Endothelial cell of umbilical vein (primary cell): ENCODE data around the gene REP15. TPM values are rescaled to one million over a fixed set of nuclear protein-coding genes. Genes with fewer than 3 reads are reported as not detected.

ENCODE experiments used
- BruUV-seq: library from RNA; stranded (reverse); fragments of 400-500 nt; replicated peaks from 2 replicates; lab custom pipeline; 2021; lab: Mats Ljungman, UMichigan
- CTCF ChIA-PET: fragments of 300-600, 350-600 bp; sonication (Branson Sonifier 250); formaldehyde crosslinking; loops from one replicate; lab custom pipeline; 2021; ENCODE audit warnings: antibody characterized with exemption, inconsistent platforms; lab: Charles Lee
- POLR2A ChIA-PET: fragments of 300-600, 350-600 bp; sonication (Branson Sonifier 250); formaldehyde crosslinking; loops from one replicate; lab custom pipeline; 2021; ENCODE audit warnings: antibody characterized with exemption, inconsistent platforms; lab: Charles Lee
- DNase-seq: peaks from one replicate; pipeline ENCODE4 v3.0.0-alpha.2; 2011; ENCODE audit warnings: low read depth, low spot score
- FAIRE-seq: peaks from 2 replicates; lab custom pipeline; 2011; peaks lifted over from hg19 to GRCh38; lab: Jason Lieb, UNC
- H2AFZ ChIP-seq: 2 replicates; pipeline ENCODE4 v1.6.0; 2012; ENCODE audit warnings: low read depth, low read length, control low read depth, inconsistent platforms
- H3K27ac ChIP-seq: 2 replicates; pipeline ENCODE4 v1.5.1; 2011; ENCODE audit warnings: low read depth, mild to moderate bottlenecking, control low read depth, low read length, moderate library complexity; ENCODE audit not compliant: insufficient read depth
- H3K27me3 ChIP-seq, 2 experiments: 2 replicates each; pipeline versions ENCODE4 v1.6.0 to v1.6.1; 2011; ENCODE audit warnings: low read length in 2 of 2, mixed read lengths in 1 of 2; ENCODE audit not compliant: control insufficient read depth in 2 of 2, insufficient read depth in 2 of 2
- H3K36me3 ChIP-seq, 2 experiments: 2 replicates in 1 of 2; 3 replicates in 1 of 2; pipeline ENCODE4 v1.5.1; 2011; ENCODE audit warnings: low read length in 2 of 2, mild to moderate bottlenecking in 1 of 2, moderate library complexity in 1 of 2; ENCODE audit not compliant: control insufficient read depth in 2 of 2, insufficient read depth in 2 of 2; ENCODE audit errors: extremely low read depth in 1 of 2
- H3K4me1 ChIP-seq: 3 replicates; pipeline ENCODE4 v1.5.1; 2011; ENCODE audit warnings: mild to moderate bottlenecking, low read length; ENCODE audit not compliant: control insufficient read depth, insufficient read depth; ENCODE audit errors: extremely low read depth
- H3K4me2 ChIP-seq: 2 replicates; pipeline ENCODE4 v1.6.1; 2011; ENCODE audit warnings: low read length, control low read depth, mixed read lengths; ENCODE audit not compliant: insufficient read depth
- H3K4me3 ChIP-seq, 3 experiments: fragments of 200-600 bp in 1 of 3; sonication (generic), shearing (Covaris generic) in 1 of 3; replicated peaks in 1 of 3; 2 replicates each; pipeline ENCODE4 v1.5.1; 2011 to 2016; ENCODE audit warnings: control low read depth in 3 of 3, low read length in 3 of 3, mild to moderate bottlenecking in 2 of 3, inconsistent platforms in 1 of 3, low read depth in 1 of 3, moderate library complexity in 1 of 3; ENCODE audit not compliant: insufficient read depth in 1 of 3
- H3K79me2 ChIP-seq: 2 replicates; pipeline ENCODE4 v1.6.0; 2012; ENCODE audit warnings: low read length, inconsistent platforms; ENCODE audit not compliant: control insufficient read depth, insufficient read depth
- H3K9ac ChIP-seq: replicated peaks from 2 replicates; pipeline ENCODE3; 2011; ENCODE audit warnings: low read length, control low read depth; ENCODE audit not compliant: insufficient read depth; ENCODE audit errors: extremely low read depth
- H3K9me1 ChIP-seq: replicated peaks from 3 replicates; pipeline ENCODE4 v1.6.0; 2011; ENCODE audit warnings: mild to moderate bottlenecking, low read length; ENCODE audit not compliant: control insufficient read depth, insufficient read depth; ENCODE audit errors: extremely low read depth
- H3K9me3 ChIP-seq: replicated peaks from 2 replicates; pipeline ENCODE4 v1.5.1; 2012; ENCODE audit warnings: low read length, inconsistent platforms; ENCODE audit not compliant: control insufficient read depth, insufficient read depth
- H4K20me1 ChIP-seq: replicated peaks from 2 replicates; pipeline ENCODE3; 2011; ENCODE audit warnings: mild to moderate bottlenecking, low read length; ENCODE audit not compliant: control insufficient read depth, insufficient read depth; ENCODE audit errors: extremely low read depth
- CTCF ChIP-seq, 2 donors: IDR thresholded peaks; 1 replicate in 1 of 2; 2 replicates in 1 of 2; pipeline ENCODE4 v1.5.1; 2011; ENCODE audit warnings: low read length in 2 of 2, mild to moderate bottlenecking in 2 of 2, moderate library complexity in 2 of 2, control low read depth in 1 of 2, inconsistent platforms in 1 of 2, low read depth in 1 of 2; ENCODE audit not compliant: insufficient read depth in 1 of 2; ENCODE audit errors: extremely low read depth in 1 of 2
- EZH2 ChIP-seq: IDR thresholded peaks from 2 replicates; pipeline ENCODE4 v1.6.1; 2012; ENCODE audit warnings: borderline replicate concordance, low read depth, mild to moderate bottlenecking, moderate library complexity, low read length, inconsistent platforms; ENCODE audit not compliant: severe bottlenecking
- FOS ChIP-seq: IDR thresholded peaks from 2 replicates; pipeline ENCODE4 v1.6.1; 2011; ENCODE audit warnings: mild to moderate bottlenecking, low read length, moderate library complexity, borderline replicate concordance; ENCODE audit not compliant: insufficient read depth
- GATA2 ChIP-seq: IDR thresholded peaks from 2 replicates; pipeline ENCODE4 v1.7.0; 2011; ENCODE audit warnings: low read depth, mild to moderate bottlenecking, moderate library complexity, mixed read lengths, low read length; ENCODE audit not compliant: insufficient read length, insufficient read depth
- JUN ChIP-seq: IDR thresholded peaks from 2 replicates; pipeline ENCODE4 v1.6.1; 2011; ENCODE audit warnings: borderline replicate concordance, low read depth; ENCODE audit not compliant: insufficient read length, insufficient read depth
- MYC ChIP-seq: IDR thresholded peaks from one replicate; pipeline ENCODE4 v1.6.1; 2011; ENCODE audit warnings: mild to moderate bottlenecking, low read depth, low read length
- POLR2A ChIP-seq: IDR thresholded peaks from 2 replicates; pipeline ENCODE4 v1.6.1; 2012; ENCODE audit warnings: low read depth, mild to moderate bottlenecking, control low read depth, low read length
- POLR2AphosphoS5 ChIP-seq: IDR thresholded peaks from 2 replicates; pipeline ENCODE4 v1.6.1; 2012; ENCODE audit warnings: low read depth, mild to moderate bottlenecking, control low read depth, low read length, moderate library complexity; ENCODE audit not compliant: insufficient read depth
- dilution Hi-C: fragments of 300-500 bp; cut with MboI; formaldehyde crosslinking; loops from one replicate; pipeline ENCODE4 v1.15.0; 2019; ENCODE audit warnings: low sequenced_read_pairs; ENCODE audit not compliant: extremely low pct_ligation_motif_present
- intact Hi-C: fragments of 100-400 bp; cut with micrococcal nuclease; formaldehyde crosslinking; loops from one replicate; pipeline ENCODE4 v1.10.0; 2022
- polyA plus RNA-seq, 4 experiments: library from polyadenylated mRNA; depleted of rRNA in 3 of 4; stranded (reverse) in 3 of 4; unstranded in 1 of 4; fragments of >200 nt; gene quantifications; 2 replicates each; pipeline versions ENCODE4 v1.2.1 to v1.2.3, GENCODE V29; 2011 to 2012; ENCODE audit warnings: missing spikeins in 1 of 4
- total RNA-seq: library from RNA; stranded (reverse); gene quantifications from 2 replicates; pipeline ENCODE4 v1.2.3, GENCODE V29; 2021
- TF ChIP-seq, protein P1 (sequence below): IDR thresholded peaks from 2 replicates; pipeline ENCODE4 v1.6.1; 2011; ENCODE audit not compliant: insufficient read depth, insufficient read length

The REP15 gene
- total and polyA plus RNA-seq, 2 donors (not counting 3 experiments of a cell fraction or from before 2014, with no cell fraction given): 0.94 to 4.8 TPM

- Histone ChIP-seq H3K9ac (no peak overlapping the region), H3K36me3 (peaks cover 16 to 29% of the 10 kb centered on the region in 2 experiments), H3K4me2 (no peak overlapping the region), H3K27me3 (no peaks in the 10 kb centered on the region), H2AFZ (no peak overlapping the region), H3K9me1 (no peaks in the 10 kb centered on the region), H3K9me3 (no peaks in the 10 kb centered on the region), H3K4me1 (no peaks in the 10 kb centered on the region), H3K79me2 (no peaks in the 10 kb centered on the region), H4K20me1 (no peaks in the 10 kb centered on the region), H3K4me3 (no peak overlapping the region), H3K27ac (no peak overlapping the region)
- DNase-seq: no peak
- dilution Hi-C loops (no loop called here), intact Hi-C loops (no loop called here)
- BruUV-seq: no TSS peak
- POLR2A ChIA-PET: no interaction called here
- no peak for FAIRE-seq
- CTCF ChIA-PET: interaction anchor here (0.7 to 1.4 kb wide), 2 partner anchors 22 to 99 kb away, joined by 3 to 4 read pairs; no protein-coding TSS in a partner anchor
- no peak for TF ChIP-seq POLR2A
- TF ChIP-seq MYC: no peak
- no peak for TF ChIP-seq GATA2
- no peak for TF ChIP-seq EZH2
- TF ChIP-seq, protein P1, sequence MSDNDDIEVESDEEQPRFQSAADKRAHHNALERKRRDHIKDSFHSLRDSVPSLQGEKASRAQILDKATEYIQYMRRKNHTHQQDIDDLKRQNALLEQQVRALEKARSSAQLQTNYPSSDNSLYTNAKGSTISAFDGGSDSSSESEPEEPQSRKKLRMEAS: no peak
- TF ChIP-seq POLR2AphosphoS5: no peak
- no peak for TF ChIP-seq CTCF (IDR thresholded peaks at IDR 0.05; ENCODE audit: extremely low read depth in 1 of 2, insufficient read depth in 1 of 2, low read depth in 1 of 2, low read length in 2 of 2)
- no peak for TF ChIP-seq FOS
- no peak for TF ChIP-seq JUN
These were observed 21.3 kb upstream of the REP15 start for GRCh38 chr12:27674989-27675388.
